HepG2 (cell line): ENCODE measurements around the gene EMILIN3. TPM values are rescaled to one million over a fixed set of nuclear protein-coding genes. Genes with fewer than 3 reads are reported as not detected.
A peak's percentile ranks its signal among the peaks of the same experiment; 100 is the strongest.

Experiments used
- ATAC-seq: fragments of 200-7000 bp; cut with Tn5 transposase; 3 replicates; pipeline ENCODE4 v1.9.1; 2020; ENCODE audit warnings: mild to moderate bottlenecking, moderate library complexity
- BruUV-seq: library from RNA; stranded (reverse); fragments of 400-500 nt; replicated peaks from 2 replicates; lab custom pipeline; 2021; lab: Mats Ljungman, UMichigan
- CTCF ChIA-PET: fragments of 300-600 bp; formaldehyde crosslinking; extraction: SDS; loops from one replicate; lab custom pipeline; 2021; ENCODE audit warnings: low total read pairs, inconsistent platforms, low intra/inter-chr PET ratio; lab: Yijun Ruan, JAX
- POLR2A ChIA-PET: fragments of 350-600 bp; sonication (Branson Sonifier 250); formaldehyde crosslinking; loops from one replicate; lab custom pipeline; 2020; ENCODE audit warnings: antibody characterized with exemption, inconsistent platforms; lab: Yijun Ruan, JAX
- DNase-seq: peaks from one replicate; pipeline ENCODE4 v3.0.0-alpha.2; 2015; ENCODE audit warnings: low spot score
- FAIRE-seq: peaks from 3 replicates; lab custom pipeline; 2011; peaks lifted over from hg19 to GRCh38; lab: Jason Lieb, UNC
- H2AFZ ChIP-seq: one replicate; pipeline ENCODE4 v1.6.1; 2011; ENCODE audit warnings: low read length, inconsistent platforms
- H3K27ac ChIP-seq: fragments of 300-600 bp; 3 replicates; pipeline ENCODE4 v1.8.0; 2011; ENCODE audit warnings: mixed run types, mild to moderate bottlenecking, mixed read lengths, low read length, inconsistent platforms; ENCODE audit not compliant: insufficient read depth; ENCODE audit errors: extremely low read length
- H3K27me3 ChIP-seq, 2 experiments: fragments of 200-600 bp in 1 of 2; 2 replicates in 1 of 2; 3 replicates in 1 of 2; pipeline versions ENCODE4 v1.6.0 to v1.8.0; 2011; ENCODE audit warnings: low read length in 2 of 2, mild to moderate bottlenecking in 2 of 2, moderate library complexity in 2 of 2, inconsistent platforms in 1 of 2; ENCODE audit not compliant: insufficient read depth in 2 of 2, control insufficient read depth in 1 of 2
- H3K36me3 ChIP-seq, 2 experiments: fragments of 200-600 bp in 1 of 2; replicated peaks in 1 of 2; 2 replicates in 1 of 2; 3 replicates in 1 of 2; pipeline versions ENCODE4 v1.5.1 to v1.8.0; 2011; ENCODE audit warnings: low read length in 2 of 2, inconsistent platforms in 1 of 2; ENCODE audit not compliant: insufficient read depth in 2 of 2, control insufficient read depth in 1 of 2
- H3K4me1 ChIP-seq: 2 replicates; pipeline ENCODE4 v1.5.1; 2012; ENCODE audit warnings: low read length, inconsistent platforms; ENCODE audit not compliant: insufficient read depth
- H3K4me2 ChIP-seq: 2 replicates; pipeline ENCODE4 v1.6.0; 2011; ENCODE audit warnings: low read depth, low read length, inconsistent platforms
- H3K4me3 ChIP-seq, 3 experiments: fragments of 200-600 bp in 1 of 3; sonication (generic), shearing (Covaris generic) in 1 of 3; replicated peaks in 1 of 3; 2 replicates each; pipeline ENCODE4 v1.5.1; 2011 to 2016; ENCODE audit warnings: low read length in 3 of 3, inconsistent platforms in 2 of 3, low read depth in 2 of 3, mild to moderate bottlenecking in 2 of 3, control low read depth in 1 of 3, mixed read lengths in 1 of 3; ENCODE audit not compliant: insufficient read depth in 1 of 3
- H3K79me2 ChIP-seq: one replicate; pipeline ENCODE4 v1.6.1; 2011; ENCODE audit warnings: low read length, inconsistent platforms; ENCODE audit not compliant: insufficient read depth
- H3K9ac ChIP-seq: 2 replicates; pipeline ENCODE4 v1.6.0; 2011; ENCODE audit warnings: mild to moderate bottlenecking, low read depth, low read length, inconsistent platforms; ENCODE audit not compliant: insufficient read depth
- H3K9me3 ChIP-seq: 2 replicates; pipeline ENCODE4 v1.5.1; 2012; ENCODE audit warnings: mild to moderate bottlenecking, low read length
- H4K20me1 ChIP-seq: 2 replicates; pipeline ENCODE4 v1.6.0; 2011; ENCODE audit warnings: inconsistent platforms, mild to moderate bottlenecking, low read length, moderate library complexity; ENCODE audit not compliant: insufficient read depth
- DNMT1 ChIP-seq: sonication (generic); formaldehyde crosslinking; IDR thresholded peaks from 2 replicates; pipeline ENCODE4 v1.5.1; 2020; ENCODE audit warnings: mild to moderate bottlenecking, missing genetic modification reagents
- SP4 ChIP-seq: sonication (generic); formaldehyde crosslinking; IDR thresholded peaks from 2 replicates; pipeline ENCODE4 v1.8.1; 2023; ENCODE audit warnings: mild to moderate bottlenecking, missing genetic modification reagents
- ZFP36L2 ChIP-seq: sonication (generic); formaldehyde crosslinking; IDR thresholded peaks from 2 replicates; pipeline ENCODE4 v1.4.0; 2020; ENCODE audit warnings: missing genetic modification reagents
- ZNF432 ChIP-seq: sonication (generic); formaldehyde crosslinking; IDR thresholded peaks from 2 replicates; pipeline ENCODE4 v1.5.0; 2020; ENCODE audit warnings: missing genetic modification reagents, mild to moderate bottlenecking, borderline replicate concordance
- WGBS: methylation state at CpG from one replicate; pipeline ENCODE4 v1.1.6; 2017; ENCODE audit warnings: low lambda C conversion rate; 5-methylcytosine and 5-hydroxymethylcytosine counted together
- in situ Hi-C: cut with HindIII; loops from 2 replicates; pipeline ENCODE4 v1.10.0; 2017; ENCODE audit warnings: low pct_unique_long_range_greater_than_20kb; ENCODE audit not compliant: extremely low pct_ligation_motif_present
- intact Hi-C: fragments of 100-400 bp; cut with micrococcal nuclease; formaldehyde crosslinking; loops from one replicate; pipeline ENCODE4 v1.10.0; 2022; ENCODE audit not compliant: unreplicated experiment
- polyA plus RNA-seq, 8 experiments: library from polyadenylated mRNA; depleted of rRNA in 3 of 8; stranded (reverse) in 7 of 8; unstranded in 1 of 8; fragments of >200 nt; fragmentation: Illumina TruSeq in 4 of 8; extraction: Trizol in 4 of 8; gene quantifications; 2 replicates each; pipeline versions ENCODE4 v1.2.1 to v1.2.3, GENCODE V29; 2011 to 2016; ENCODE audit warnings: low read depth in 4 of 8, missing spikeins in 1 of 8, mixed read lengths in 1 of 8; ENCODE audit not compliant: insufficient read depth in 1 of 8
- total RNA-seq, 5 experiments: library from RNA; depleted of rRNA; stranded (reverse); fragments of >200 nt; fragmentation: Illumina TruSeq; extraction: Trizol; gene quantifications; 2 replicates each; pipeline ENCODE4 v1.2.3, GENCODE V29; 2016; ENCODE audit warnings: low read depth in 1 of 5
- TF ChIP-seq, protein P1 (sequence below): sonication (generic); formaldehyde crosslinking; IDR thresholded peaks from 2 replicates; pipeline ENCODE4 v1.8.1; 2022; ENCODE audit warnings: mild to moderate bottlenecking, missing genetic modification reagents

The EMILIN3 gene
- total and polyA plus RNA-seq, 2 of the 13 experiments (the other 11 are each of a cell fraction or from before 2014, with no cell fraction given), result 0.25 to 0.29 TPM

- Histone ChIP-seq H3K9me3 (no peaks in the 10 kb centered on the region), H4K20me1 (no peaks in the 10 kb centered on the region), H3K27me3 (no peaks in the 10 kb centered on the region), H3K9ac (no peak overlapping the region), H3K79me2 (no peaks in the 10 kb centered on the region), H3K4me2 (no peak overlapping the region), H3K27ac (no peak overlapping the region), H2AFZ (no peak overlapping the region), H3K4me3 (no peak overlapping the region), H3K36me3 (peaks cover 60 to 97% of the 10 kb centered on the region in 2 experiments), H3K4me1 (no peaks in the 10 kb centered on the region)
- BruUV-seq, result no TSS peak
- no peak for ATAC-seq
- intact Hi-C loops, result no loop called here
- ChIA-PET CTCF (no interaction called here), POLR2A (no interaction called here)
- in situ Hi-C loops, result no loop called here
- no peak for DNase-seq
- 98% methylated on average over 9 of the region's 9 CpGs for WGBS
- FAIRE-seq, result no peak
- no peak for TF ChIP-seq ZFP36L2 (CRISPR knock-in tag)
- TF ChIP-seq, protein P1, sequence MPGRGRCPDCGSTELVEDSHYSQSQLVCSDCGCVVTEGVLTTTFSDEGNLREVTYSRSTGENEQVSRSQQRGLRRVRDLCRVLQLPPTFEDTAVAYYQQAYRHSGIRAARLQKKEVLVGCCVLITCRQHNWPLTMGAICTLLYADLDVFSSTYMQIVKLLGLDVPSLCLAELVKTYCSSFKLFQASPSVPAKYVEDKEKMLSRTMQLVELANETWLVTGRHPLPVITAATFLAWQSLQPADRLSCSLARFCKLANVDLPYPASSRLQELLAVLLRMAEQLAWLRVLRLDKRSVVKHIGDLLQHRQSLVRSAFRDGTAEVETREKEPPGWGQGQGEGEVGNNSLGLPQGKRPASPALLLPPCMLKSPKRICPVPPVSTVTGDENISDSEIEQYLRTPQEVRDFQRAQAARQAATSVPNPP (CRISPR knock-in tag), result no peak
Measured at GRCh38 chr20:41408986-41409385, 42.4 kb upstream of the EMILIN3 start.

- 92% methylated on average over 5 of the region's 5 CpGs for WGBS
Measured at GRCh38 chr20:41408156-41408794, 41.7 kb upstream of the EMILIN3 start.

More at GRCh38 chr20:41408156-41408794, 41.7 kb upstream of the EMILIN3 start:
- no peaks in the 10 kb centered on the region for H4K20me1 ChIP-seq
- CTCF ChIA-PET, result no interaction called here
- H3K9ac ChIP-seq, result no peak overlapping the region
- TF ChIP-seq ZNF432 (no peak), SP4 (CRISPR knock-in tag) (no peak), DNMT1 (0 out of 2 replicates have a peak, but pooled peaks have one; percentile 39)
- H3K4me3 ChIP-seq, result no peak overlapping the region
- BruUV-seq, result no TSS peak
- H3K27me3 ChIP-seq, result no peaks in the 10 kb centered on the region
- ATAC-seq, result no peak
- DNase-seq, result no peak
- no peak overlapping the region for H2AFZ ChIP-seq
- FAIRE-seq, result no peak
- no peaks in the 10 kb centered on the region for H3K79me2 ChIP-seq
- H3K9me3 ChIP-seq, result no peaks in the 10 kb centered on the region
- in situ Hi-C loops, result no loop called here
- peaks cover 58 to 94% of the 10 kb centered on the region in 2 experiments for H3K36me3 ChIP-seq
- no peak overlapping the region for H3K4me2 ChIP-seq
- no peak overlapping the region for H3K27ac ChIP-seq
- intact Hi-C loops, result no loop called here
- POLR2A ChIA-PET, result no interaction called here
- no peaks in the 10 kb centered on the region for H3K4me1 ChIP-seq
